ENCODE measurements around the gene SIT1.
A peak's percentile ranks its signal among the peaks of the same experiment; 100 is the strongest.

The SIT1 gene

GRCh38 chr9:35682520-35683315 is 32.0 kb upstream of the SIT1 start:
- no peak for DNase-seq (ENCODE audit: low spot score)

- DNase-seq (ENCODE audit: low spot score) = no peak
These were observed 31.3 kb upstream of the SIT1 start for GRCh38 chr9:35682051-35682450.

- DNase-seq (ENCODE audit: low spot score) = no peak
These were observed 30.7 kb upstream of the SIT1 start for GRCh38 chr9:35681341-35682002.

GRCh38 chr9:35680331-35681105 is 29.8 kb upstream of the SIT1 start:
- DNase-seq (ENCODE audit: low spot score) = no peak

GRCh38 chr9:35679766-35680330 is 29.1 kb upstream of the SIT1 start:
- DNase-seq (ENCODE audit: low spot score) = no peak

GRCh38 chr9:35679091-35679490 is 28.4 kb upstream of the SIT1 start:
- DNase-seq (ENCODE audit: low spot score) = no peak

GRCh38 chr9:35675732-35676392 is 25.1 kb upstream of the SIT1 start:
- DNase-seq (ENCODE audit: low spot score) = no peak

- DNase-seq (ENCODE audit: low spot score) = no peak
These were observed 24.5 kb upstream of the SIT1 start for GRCh38 chr9:35675204-35675603.

GRCh38 chr9:35674025-35674361 is 23.3 kb upstream of the SIT1 start:
- DNase-seq (ENCODE audit: low spot score) = no peak

GRCh38 chr9:35673132-35674024 is 22.6 kb upstream of the SIT1 start, which contains the start of gene CA9:
Gene CA9 (plus strand): TSS chr9:35673928. CDS start chr9:35673960, 32 bp downstream.
- no peak for DNase-seq (ENCODE audit: low spot score)

GRCh38 chr9:35669331-35670145 is 18.8 kb upstream of the SIT1 start:
- DNase-seq (ENCODE audit: low spot score) = no peak

GRCh38 chr9:35667939-35668338 is 17.2 kb upstream of the SIT1 start:
- no peak for DNase-seq (ENCODE audit: low spot score)

GRCh38 chr9:35666549-35666948 is 15.8 kb upstream of the SIT1 start:
- DNase-seq (ENCODE audit: low spot score) = no peak

GRCh38 chr9:35666045-35666444 is 15.3 kb upstream of the SIT1 start:
- DNase-seq (ENCODE audit: low spot score) = no peak

GRCh38 chr9:35665471-35665818 is 14.7 kb upstream of the SIT1 start:
- no peak for DNase-seq (ENCODE audit: low spot score)

GRCh38 chr9:35664531-35665470 is 14.1 kb upstream of the SIT1 start, which contains the start of gene ARHGEF39:
Gene ARHGEF39 (minus strand): TSS chr9:35665195. CDS start chr9:35665169, 26 bp downstream.
- peak; percentile 42 for DNase-seq (ENCODE audit: low spot score)

- DNase-seq (ENCODE audit: low spot score) = no peak
These were observed 11.7 kb upstream of the SIT1 start for GRCh38 chr9:35662437-35662836.

GRCh38 chr9:35661756-35662350 is 11.1 kb upstream of the SIT1 start:
- no peak for DNase-seq (ENCODE audit: low spot score)

All from pons (tissue), 1 donor.